Neural cell (in vitro differentiated cells): ENCODE results near the gene APH1A.

Experiments
- CTCF ChIP-seq: fragments of 450-650 bp; IDR thresholded peaks from 2 replicates; pipeline ENCODE4 v1.5.1; 2014; ENCODE audit warnings: antibody characterized with exemption, mild to moderate bottlenecking, moderate library complexity; ENCODE audit not compliant: poor library complexity, severe bottlenecking
- EP300 ChIP-seq: fragments of 450-650 bp; conservative IDR thresholded peaks from 2 replicates; pipeline ENCODE4 v1.6.1; 2014; ENCODE audit warnings: antibody characterized with exemption, mild to moderate bottlenecking, moderate library complexity; ENCODE audit not compliant: poor library complexity, severe bottlenecking
- EZH2 ChIP-seq: fragments of 200-600, 300-800 bp; shearing (Covaris generic), sonication (generic); IDR thresholded peaks from 2 replicates; pipeline ENCODE4 v1.6.1; 2014; ENCODE audit warnings: antibody characterized with exemption, low read length, borderline replicate concordance, mild to moderate bottlenecking; ENCODE audit not compliant: insufficient read depth, poor library complexity, severe bottlenecking
- POLR2AphosphoS5 ChIP-seq: IDR thresholded peaks from 2 replicates; pipeline ENCODE4 v1.6.1; 2012
- SMC3 ChIP-seq: fragments of 450-650 bp; conservative IDR thresholded peaks from 2 replicates; pipeline ENCODE4 v1.6.1; 2014; ENCODE audit warnings: antibody characterized with exemption, mild to moderate bottlenecking, moderate library complexity; ENCODE audit not compliant: poor library complexity
- TAF1 ChIP-seq: IDR thresholded peaks from 2 replicates; pipeline ENCODE4 v1.6.1; 2012; ENCODE audit warnings: low read depth
- TF ChIP-seq, protein P1 (sequence below): IDR thresholded peaks from 2 replicates; pipeline ENCODE4 v1.6.1; 2012; ENCODE audit warnings: borderline replicate concordance

DNA sequence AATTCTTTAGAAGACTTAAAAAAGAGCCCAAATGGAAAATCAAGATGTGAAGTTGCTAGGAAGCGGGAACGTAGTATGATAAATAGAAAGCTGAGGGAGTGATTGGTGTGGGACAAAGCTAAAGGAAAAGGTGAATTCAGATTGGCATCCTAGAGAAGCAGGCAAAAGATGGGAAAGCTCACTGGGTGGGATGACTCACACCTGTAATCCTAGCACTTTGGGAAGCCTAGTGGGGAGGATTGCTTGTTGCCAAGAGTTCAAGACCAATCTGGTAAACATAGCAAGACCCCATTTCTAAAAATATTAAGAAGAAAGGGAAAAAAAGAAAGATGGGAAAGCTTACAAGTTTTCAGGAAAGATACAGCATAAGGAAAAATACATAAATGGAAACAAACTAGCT lies 26.7 kb upstream of the APH1A start:
- no peak for TF ChIP-seq POLR2AphosphoS5
- no peak for TF ChIP-seq CTCF
- TF ChIP-seq TAF1, result no peak
- no peak for TF ChIP-seq EP300
- no peak for TF ChIP-seq EZH2
- TF ChIP-seq SMC3, result no peak
- TF ChIP-seq, protein P1, sequence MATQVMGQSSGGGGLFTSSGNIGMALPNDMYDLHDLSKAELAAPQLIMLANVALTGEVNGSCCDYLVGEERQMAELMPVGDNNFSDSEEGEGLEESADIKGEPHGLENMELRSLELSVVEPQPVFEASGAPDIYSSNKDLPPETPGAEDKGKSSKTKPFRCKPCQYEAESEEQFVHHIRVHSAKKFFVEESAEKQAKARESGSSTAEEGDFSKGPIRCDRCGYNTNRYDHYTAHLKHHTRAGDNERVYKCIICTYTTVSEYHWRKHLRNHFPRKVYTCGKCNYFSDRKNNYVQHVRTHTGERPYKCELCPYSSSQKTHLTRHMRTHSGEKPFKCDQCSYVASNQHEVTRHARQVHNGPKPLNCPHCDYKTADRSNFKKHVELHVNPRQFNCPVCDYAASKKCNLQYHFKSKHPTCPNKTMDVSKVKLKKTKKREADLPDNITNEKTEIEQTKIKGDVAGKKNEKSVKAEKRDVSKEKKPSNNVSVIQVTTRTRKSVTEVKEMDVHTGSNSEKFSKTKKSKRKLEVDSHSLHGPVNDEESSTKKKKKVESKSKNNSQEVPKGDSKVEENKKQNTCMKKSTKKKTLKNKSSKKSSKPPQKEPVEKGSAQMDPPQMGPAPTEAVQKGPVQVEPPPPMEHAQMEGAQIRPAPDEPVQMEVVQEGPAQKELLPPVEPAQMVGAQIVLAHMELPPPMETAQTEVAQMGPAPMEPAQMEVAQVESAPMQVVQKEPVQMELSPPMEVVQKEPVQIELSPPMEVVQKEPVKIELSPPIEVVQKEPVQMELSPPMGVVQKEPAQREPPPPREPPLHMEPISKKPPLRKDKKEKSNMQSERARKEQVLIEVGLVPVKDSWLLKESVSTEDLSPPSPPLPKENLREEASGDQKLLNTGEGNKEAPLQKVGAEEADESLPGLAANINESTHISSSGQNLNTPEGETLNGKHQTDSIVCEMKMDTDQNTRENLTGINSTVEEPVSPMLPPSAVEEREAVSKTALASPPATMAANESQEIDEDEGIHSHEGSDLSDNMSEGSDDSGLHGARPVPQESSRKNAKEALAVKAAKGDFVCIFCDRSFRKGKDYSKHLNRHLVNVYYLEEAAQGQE, result no peak
